GM12878 (cell line): ENCODE results near the gene F7. TPM values are rescaled to one million over a fixed set of nuclear protein-coding genes. Genes with fewer than 3 reads are reported as not detected.

Experiments
- ATAC-seq: fragments of 200-7000 bp; cut with Tn5 transposase; 3 replicates; pipeline ENCODE4 v1.9.1; 2020; ENCODE audit warnings: mild to moderate bottlenecking, moderate library complexity
- BruUV-seq: library from RNA; stranded (reverse); fragments of 400-500 nt; replicated peaks from 2 replicates; lab custom pipeline; 2021; lab: Mats Ljungman, UMichigan
- CTCF ChIA-PET: fragments of 300-600 bp; sonication (Branson Sonifier 250); formaldehyde crosslinking; extraction: SDS; loops from one replicate; lab custom pipeline; 2021; ENCODE audit warnings: inconsistent platforms; lab: Yijun Ruan, JAX
- POLR2A ChIA-PET: fragments of 350-600 bp; formaldehyde crosslinking; extraction: SDS; loops from one replicate; lab custom pipeline; 2021; ENCODE audit warnings: inconsistent platforms; lab: Charles Lee
- RAD21 ChIA-PET: fragments of 300-600 bp; sonication (Branson Sonifier 250); formaldehyde crosslinking; loops from one replicate; lab custom pipeline; 2023; ENCODE audit warnings: antibody characterized with exemption; ENCODE audit not compliant: unreplicated experiment; lab: Charles Lee
- SMC1A ChIA-PET: fragments of 300-600 bp; sonication (Branson Sonifier 250); formaldehyde crosslinking; loops from one replicate; lab custom pipeline; 2023; ENCODE audit not compliant: unreplicated experiment, uncharacterized antibody; lab: Charles Lee
- DNase-seq: peaks from one replicate; pipeline ENCODE4 v3.0.0-alpha.2; 2011; ENCODE audit warnings: low read depth, low spot score
- FAIRE-seq: peaks from 3 replicates; lab custom pipeline; 2011; peaks lifted over from hg19 to GRCh38; lab: Jason Lieb, UNC
- H2AFZ ChIP-seq: 2 replicates; pipeline ENCODE4 v1.6.0; 2011; ENCODE audit warnings: low read depth, low read length, control low read depth; ENCODE audit not compliant: control insufficient read depth
- H3K27ac ChIP-seq: 2 replicates; pipeline ENCODE4 v1.5.1; 2011; ENCODE audit warnings: control low read depth; ENCODE audit not compliant: control insufficient read depth, insufficient read depth
- H3K27me3 ChIP-seq, 2 experiments: replicated peaks in 1 of 2; 2 replicates each; pipeline versions ENCODE4 v1.6.0 to v1.6.1; 2011; ENCODE audit warnings: low read length in 1 of 2; ENCODE audit not compliant: control insufficient read depth in 2 of 2, insufficient read depth in 2 of 2
- H3K36me3 ChIP-seq, 2 experiments: 2 replicates each; pipeline ENCODE4 v1.5.1; 2011; ENCODE audit warnings: low read length in 1 of 2; ENCODE audit not compliant: control insufficient read depth in 2 of 2, insufficient read depth in 2 of 2
- H3K4me1 ChIP-seq: 2 replicates; pipeline ENCODE4 v1.6.1; 2011; ENCODE audit warnings: mild to moderate bottlenecking, low read length, moderate library complexity, mixed read lengths; ENCODE audit not compliant: control insufficient read depth, insufficient read depth
- H3K4me2 ChIP-seq: 2 replicates; pipeline ENCODE4 v1.6.0; 2011; ENCODE audit warnings: control low read depth; ENCODE audit not compliant: control insufficient read depth, insufficient read depth
- H3K4me3 ChIP-seq: fragments of 200-600 bp; sonication (generic); 2 replicates; pipeline ENCODE4 v1.5.1; 2016
- H3K79me2 ChIP-seq: 2 replicates; pipeline ENCODE4 v1.6.0; 2011; ENCODE audit warnings: low read length; ENCODE audit not compliant: control insufficient read depth, insufficient read depth
- H3K9ac ChIP-seq: 2 replicates; pipeline ENCODE4 v1.8.0; 2011; ENCODE audit warnings: low read length, control low read depth, mixed read lengths; ENCODE audit not compliant: control insufficient read depth, insufficient read depth
- H3K9me3 ChIP-seq: replicated peaks from 3 replicates; pipeline ENCODE4 v1.5.1; 2011; ENCODE audit warnings: mild to moderate bottlenecking, low read length; ENCODE audit not compliant: control insufficient read depth, insufficient read depth
- H4K20me1 ChIP-seq: 2 replicates; pipeline ENCODE4 v1.6.0; 2011; ENCODE audit not compliant: control insufficient read depth, insufficient read depth
- ATF2 ChIP-seq: IDR thresholded peaks from 2 replicates; pipeline ENCODE4 v1.6.1; 2012; ENCODE audit warnings: low read length, inconsistent platforms
- CHD2 ChIP-seq: IDR thresholded peaks from 2 replicates; pipeline ENCODE4 v1.6.1; 2011; ENCODE audit warnings: low read depth, low read length, improper control_type of control experiment, borderline replicate concordance
- EP300 ChIP-seq, 2 experiments: fragments of 150-350 bp in 1 of 2; IDR thresholded peaks; 2 replicates each; pipeline ENCODE4 v1.6.1; 2011 to 2012; ENCODE audit warnings: low read depth in 2 of 2, low read length in 2 of 2, borderline replicate concordance in 1 of 2, improper control_type of control experiment in 1 of 2, inconsistent platforms in 1 of 2; ENCODE audit not compliant: control insufficient read depth in 1 of 2
- EZH2 ChIP-seq: IDR thresholded peaks from 2 replicates; pipeline ENCODE4 v1.6.1; 2012; ENCODE audit warnings: low read depth, mild to moderate bottlenecking, control low read depth, inconsistent platforms, low read length, borderline replicate concordance; ENCODE audit not compliant: control insufficient read depth
- HDAC2 ChIP-seq: fragments of 200-600 bp; sonication (generic); IDR thresholded peaks from 2 replicates; pipeline ENCODE4 v1.6.1; 2017
- KAT2A ChIP-seq: conservative IDR thresholded peaks from 2 replicates; pipeline ENCODE4 v1.6.1; 2011; ENCODE audit warnings: low read depth, low read length; ENCODE audit not compliant: control insufficient read depth
- MTA2 ChIP-seq: fragments of 450-650 bp; IDR thresholded peaks from 2 replicates; pipeline ENCODE4 v1.6.1; 2016; ENCODE audit warnings: low read depth, mild to moderate bottlenecking, moderate library complexity
- MYB ChIP-seq: fragments of 150-350 bp; IDR thresholded peaks from 2 replicates; pipeline ENCODE4 v1.6.1; 2014; ENCODE audit warnings: mild to moderate bottlenecking, low read depth, low read length, borderline replicate concordance
- NFIC ChIP-seq: IDR thresholded peaks from 2 replicates; pipeline ENCODE4 v1.6.1; 2012; ENCODE audit warnings: low read depth, mild to moderate bottlenecking, inconsistent platforms, low read length, moderate library complexity
- PML ChIP-seq: IDR thresholded peaks from 2 replicates; pipeline ENCODE4 v1.6.1; 2012; ENCODE audit warnings: low read length, inconsistent platforms
- POLR2AphosphoS2 ChIP-seq: IDR thresholded peaks from 2 replicates; pipeline ENCODE4 v1.6.1; 2011; ENCODE audit warnings: low read depth, mild to moderate bottlenecking, low read length, improper control_type of control experiment, moderate library complexity
- POU2F2 ChIP-seq: IDR thresholded peaks from 3 replicates; pipeline ENCODE4 v1.6.1; 2011; ENCODE audit warnings: low read depth, mild to moderate bottlenecking, low read length, borderline replicate concordance
- SREBF2 ChIP-seq: IDR thresholded peaks from 2 replicates; pipeline ENCODE4 v1.6.1; 2012; ENCODE audit warnings: mild to moderate bottlenecking, low read length
- STAT1 ChIP-seq: fragments of 450-650 bp; conservative IDR thresholded peaks from 2 replicates; pipeline ENCODE4 v1.6.1; 2014; ENCODE audit warnings: antibody characterized with exemption, mild to moderate bottlenecking
- WRNIP1 ChIP-seq: IDR thresholded peaks from 2 replicates; pipeline ENCODE4 v1.6.1; 2011; ENCODE audit warnings: low read depth, low read length, improper control_type of control experiment, borderline replicate concordance
- ZBED1 ChIP-seq: IDR thresholded peaks from 2 replicates; pipeline ENCODE4 v1.6.1; 2016; ENCODE audit warnings: borderline replicate concordance
- ZBTB4 ChIP-seq: fragments of 450-650 bp; formaldehyde crosslinking; IDR thresholded peaks from 2 replicates; pipeline ENCODE4 v1.4.0; 2022; ENCODE audit warnings: mild to moderate bottlenecking, moderate library complexity
- ZNF274 ChIP-seq: IDR thresholded peaks from one replicate; pipeline ENCODE4 v1.8.0; 2011; ENCODE audit not compliant: insufficient read length, insufficient read depth
- ZNF384 ChIP-seq: IDR thresholded peaks from 2 replicates; pipeline ENCODE4 v1.6.1; 2012; ENCODE audit warnings: low read depth, mild to moderate bottlenecking, low read length, improper control_type of control experiment, borderline replicate concordance
- WGBS: methylation state at CpG from one replicate; pipeline ENCODE4 v1.1.6; 2016; ENCODE audit warnings: low lambda C conversion rate; ENCODE audit not compliant: insufficient replicate concordance, insufficient coverage; ENCODE audit errors: missing lambda C conversion rate; 5-methylcytosine and 5-hydroxymethylcytosine counted together
- in situ Hi-C: fragments of 300-500 bp; cut with MboI; formaldehyde crosslinking; loops from 9 replicates; pipeline ENCODE4 v1.14.3; 2018; ENCODE audit warnings: mixed read lengths
- intact Hi-C: fragments of 100-400 bp; cut with micrococcal nuclease; formaldehyde crosslinking; loops from one replicate; pipeline ENCODE4 v1.14.2; 2022; ENCODE audit not compliant: unreplicated experiment
- polyA plus RNA-seq, 11 experiments: library from polyadenylated mRNA; depleted of rRNA in 4 of 11; unstranded in 6 of 11; stranded (reverse) in 5 of 11; fragments of >200 nt; fragmentation: Nextera tagmentation in 4 of 11; fragmentation: Illumina TruSeq in 1 of 11; extraction: Ambion mirVana in 4 of 11; extraction: Trizol in 1 of 11; gene quantifications; 1 replicate in 1 of 11; 2 replicates in 10 of 11; pipeline versions ENCODE4 v1.2.1 to v1.2.3, GENCODE V29; 2011 to 2016; ENCODE audit warnings: inconsistent platforms in 2 of 11, missing spikeins in 2 of 11, low read depth in 1 of 11
- total RNA-seq, 4 experiments: library from RNA; depleted of rRNA in 3 of 4; stranded (reverse); fragments of >200 nt in 3 of 4; fragmentation: Illumina TruSeq in 1 of 4; extraction: Trizol in 1 of 4; gene quantifications; 2 replicates each; pipeline versions ENCODE4 v1.2.1 to v1.2.3, GENCODE V29; 2013 to 2021

The F7 gene
- total and polyA plus RNA-seq, 10 of the 15 experiments (the other 5 are each of a cell fraction or from before 2014, with no cell fraction given), result not detected

GRCh38 chr13:113087923-113088690 lies 17.5 kb upstream of the F7 start (continued):
- TF ChIP-seq ZBTB4 (CRISPR knock-in tag), result no peak

DNA sequence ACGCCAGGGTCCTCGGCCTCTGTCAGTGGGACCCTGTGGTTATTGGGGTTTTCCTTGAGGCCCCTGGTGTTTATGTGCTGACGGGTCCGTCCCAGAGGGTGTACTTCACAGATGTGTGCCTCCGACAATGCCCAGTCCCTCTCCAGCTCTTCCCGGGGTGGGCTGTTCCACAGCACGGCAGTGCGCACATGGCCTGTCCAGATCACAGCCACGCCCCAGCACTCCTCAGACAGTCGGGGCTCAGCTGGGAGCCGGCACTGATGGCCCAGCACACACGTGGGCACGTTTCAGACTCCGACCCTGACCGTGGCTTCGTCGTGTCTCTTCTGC lies 16.9 kb upstream of the F7 start:
- ChIA-PET RAD21 (no interaction called here), POLR2A (no interaction called here), SMC1A (no interaction called here), CTCF (no interaction called here)
- H2AFZ ChIP-seq, result no peak overlapping the region
- no TSS peak for BruUV-seq
- intact Hi-C loops (no loop called here), in situ Hi-C loops (no loop called here)
- FAIRE-seq (no peak), DNase-seq (no peak), ATAC-seq (no peak)
- H4K20me1 ChIP-seq, result no peaks in the 10 kb centered on the region
- H3K9me3 ChIP-seq, result no peaks in the 10 kb centered on the region
- no peaks in the 10 kb centered on the region for H3K4me1 ChIP-seq
- no peaks in the 10 kb centered on the region for H3K79me2 ChIP-seq
- H3K4me2 ChIP-seq, result no peak overlapping the region
- H3K4me3 ChIP-seq, result no peak overlapping the region
- H3K9ac ChIP-seq, result no peak overlapping the region
- no peaks in the 10 kb centered on the region for H3K27me3 ChIP-seq
- WGBS, result 46% methylated on average over 17 of the region's 17 CpGs
- no peak overlapping the region for H3K27ac ChIP-seq
- H3K36me3 ChIP-seq, result no peaks in the 10 kb centered on the region
- no peak for TF ChIP-seq EZH2
- TF ChIP-seq EP300 (IDR thresholded peaks at IDR 0.05; ENCODE audit: borderline replicate concordance in 1 of 2, control insufficient read depth in 1 of 2, low read depth in 2 of 2, low read length in 2 of 2), result no peak
- TF ChIP-seq POLR2AphosphoS2, result no peak
- TF ChIP-seq NFIC, result no peak
- TF ChIP-seq PML, result no peak
- no peak for TF ChIP-seq ZBED1
- no peak for TF ChIP-seq CHD2
- TF ChIP-seq MYB, result no peak
- no peak for TF ChIP-seq WRNIP1
- TF ChIP-seq HDAC2, result no peak
- no peak for TF ChIP-seq ZNF384
- no peak for TF ChIP-seq ZNF274
- TF ChIP-seq SREBF2, result no peak
- TF ChIP-seq POU2F2, result no peak
- TF ChIP-seq KAT2A, result no peak
- TF ChIP-seq STAT1, result no peak
- TF ChIP-seq MTA2, result no peak
- TF ChIP-seq ATF2, result no peak
